ENCODE measurements around the gene TIAM2.
"Not testable (repeated sequence)": the region's sequence is repeated elsewhere in the genome, so short reads cannot be mapped to it uniquely, and the experiment has no call there.

Gene TIAM2

DNA sequence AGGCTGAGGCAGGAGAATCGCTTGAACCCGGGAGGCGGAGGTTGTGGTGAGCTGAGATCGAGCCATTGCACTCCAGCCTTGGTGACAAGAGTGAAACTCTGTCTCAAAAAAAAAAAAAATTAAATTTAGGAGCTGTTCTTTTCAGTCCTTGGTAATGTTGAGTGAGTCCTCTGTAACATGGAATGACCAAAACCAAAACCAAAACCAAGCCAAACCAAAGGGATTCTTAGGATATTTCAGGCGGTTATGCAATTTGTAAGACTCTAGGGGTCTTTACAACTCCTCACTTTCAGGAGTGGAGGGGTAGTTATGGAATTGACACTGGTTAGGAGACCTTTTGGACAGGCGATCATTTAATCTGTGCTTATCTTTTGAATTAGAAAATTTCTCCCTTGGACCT is 15.8 kb downstream of the TIAM2 start:
- no peak overlapping the region for H3K4me3 ChIP-seq (ENCODE audit: low read depth in 1 of 2, low read length in 1 of 2)
- no peak for TF ChIP-seq CTCF (IDR thresholded peaks at IDR 0.05)
- no peak overlapping the region for H3K27ac ChIP-seq
- no peaks in the 10 kb centered on the region for H3K27me3 ChIP-seq
- no peaks in the 10 kb centered on the region for H3K4me1 ChIP-seq (ENCODE audit: control insufficient read depth in 1 of 2, insufficient read depth in 1 of 2, low read depth in 1 of 2, low read length in 1 of 2)
- H3K9me3 ChIP-seq, result no peaks in the 10 kb centered on the region
- H3K36me3 ChIP-seq, result no peaks in the 10 kb centered on the region

- Histone ChIP-seq H3K27me3 (no peaks in the 10 kb centered on the region), H3K36me3 (no peaks in the 10 kb centered on the region), H3K4me3 (ENCODE audit: low read depth in 1 of 2, low read length in 1 of 2) (no peak overlapping the region), H3K9me3 (no peaks in the 10 kb centered on the region), H3K4me1 (ENCODE audit: control insufficient read depth in 1 of 2, insufficient read depth in 1 of 2, low read depth in 1 of 2, low read length in 1 of 2) (no peaks in the 10 kb centered on the region), H3K27ac (no peak overlapping the region)
- TF ChIP-seq CTCF (IDR thresholded peaks at IDR 0.05), result no peak
These were observed 16.7 kb downstream of the TIAM2 start for GRCh38 chr6:155011809-155012291.

GRCh38 chr6:155013457-155013876 is 18.4 kb downstream of the TIAM2 start:
- no peak for TF ChIP-seq CTCF (IDR thresholded peaks at IDR 0.05)

DNA sequence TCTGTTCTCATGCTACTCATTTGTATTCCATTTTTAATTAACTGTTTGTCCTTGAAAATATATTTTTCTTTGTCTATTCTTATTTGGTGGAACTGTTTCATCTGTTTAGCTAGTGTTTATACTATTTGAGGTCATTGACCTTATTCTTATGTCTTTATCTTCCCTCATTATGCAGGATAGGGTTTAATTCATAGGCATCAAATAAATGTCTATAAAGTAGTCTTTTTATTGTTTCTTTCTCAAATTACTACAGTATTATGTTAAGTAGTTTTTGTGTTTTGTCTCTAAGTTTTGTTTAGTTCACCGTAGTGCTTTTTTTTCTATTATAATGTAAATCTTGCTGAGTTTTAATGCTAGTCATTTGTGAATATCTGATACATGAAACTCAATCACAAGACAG is 19.0 kb downstream of the TIAM2 start:
- H3K27me3 ChIP-seq, result no peaks in the 10 kb centered on the region
- H3K4me1 ChIP-seq (ENCODE audit: control insufficient read depth in 1 of 2, insufficient read depth in 1 of 2, low read depth in 1 of 2, low read length in 1 of 2), result no peaks in the 10 kb centered on the region
- no peak for TF ChIP-seq CTCF (IDR thresholded peaks at IDR 0.05)
- no peaks in the 10 kb centered on the region for H3K9me3 ChIP-seq
- no peaks in the 10 kb centered on the region for H3K36me3 ChIP-seq
- H3K4me3 ChIP-seq (ENCODE audit: low read depth in 1 of 2, low read length in 1 of 2), result no peak overlapping the region
- H3K27ac ChIP-seq, result no peak overlapping the region

More at GRCh38 chr6:155013457-155013876, 18.4 kb downstream of the TIAM2 start:
- no peak overlapping the region for H3K4me3 ChIP-seq (ENCODE audit: low read depth in 1 of 2, low read length in 1 of 2)
- no peaks in the 10 kb centered on the region for H3K27me3 ChIP-seq
- H3K4me1 ChIP-seq (ENCODE audit: control insufficient read depth in 1 of 2, insufficient read depth in 1 of 2, low read depth in 1 of 2, low read length in 1 of 2), result no peaks in the 10 kb centered on the region
- no peak overlapping the region for H3K27ac ChIP-seq
- no peaks in the 10 kb centered on the region for H3K36me3 ChIP-seq
- H3K9me3 ChIP-seq, result no peaks in the 10 kb centered on the region

DNA sequence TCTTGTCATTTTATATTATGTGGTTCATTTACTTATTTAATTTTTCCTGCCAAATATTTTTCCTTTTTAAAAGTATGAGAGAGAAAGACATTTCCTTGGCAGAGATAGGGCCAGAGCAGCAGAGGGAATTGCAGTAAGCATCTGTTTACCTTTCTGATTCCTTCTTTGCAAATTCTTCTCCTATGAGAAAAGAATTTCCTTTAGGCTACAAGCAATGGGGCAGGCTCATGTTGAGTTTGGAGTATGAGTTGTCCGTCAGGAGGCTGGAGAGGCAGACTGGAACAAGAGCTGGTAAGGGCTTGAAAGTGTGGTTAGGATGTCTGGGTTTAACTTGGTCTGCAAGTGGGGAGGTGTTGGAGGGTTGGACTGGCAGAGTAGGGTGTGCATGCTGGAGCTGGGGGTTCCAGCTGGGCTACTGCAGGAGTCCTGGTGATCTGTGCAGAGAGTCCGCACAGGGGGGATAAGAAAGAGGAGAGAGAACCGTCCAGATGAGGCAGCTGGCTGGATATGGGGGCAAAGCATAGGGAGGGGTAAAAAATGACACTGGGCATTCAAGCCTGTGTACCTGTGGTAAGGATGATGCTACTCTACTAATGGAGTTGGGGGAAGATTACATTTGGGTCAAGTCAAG is 19.7 kb downstream of the TIAM2 start:
- TF ChIP-seq CTCF (IDR thresholded peaks at IDR 0.05), result no peak
- Histone ChIP-seq H3K9me3 (no peaks in the 10 kb centered on the region), H3K27me3 (no peaks in the 10 kb centered on the region), H3K4me1 (ENCODE audit: control insufficient read depth in 1 of 2, insufficient read depth in 1 of 2, low read depth in 1 of 2, low read length in 1 of 2) (no peaks in the 10 kb centered on the region), H3K4me3 (ENCODE audit: low read depth in 1 of 2, low read length in 1 of 2) (no peak overlapping the region), H3K36me3 (no peaks in the 10 kb centered on the region), H3K27ac (no peak overlapping the region)

GRCh38 chr6:155018415-155018814 is 23.3 kb downstream of the TIAM2 start:
- H3K27ac ChIP-seq; H3K9me3 ChIP-seq; H3K4me1 ChIP-seq (ENCODE audit: control insufficient read depth in 1 of 2, insufficient read depth in 1 of 2, low read depth in 1 of 2, low read length in 1 of 2); H3K4me3 ChIP-seq (ENCODE audit: low read depth in 1 of 2, low read length in 1 of 2); H3K27me3 ChIP-seq; H3K36me3 ChIP-seq: not testable (repeated sequence)

Data from neutrophil (primary cell).